Measurements from ENCODE around the gene RGS3. TPM values are rescaled to one million over a fixed set of nuclear protein-coding genes. Genes with fewer than 3 reads are reported as not detected.
"Not testable (repeated sequence)": the region's sequence is repeated elsewhere in the genome, so short reads cannot be mapped to it uniquely, and the experiment has no call there.

RGS3 gene
- total RNA-seq (2012; rRNA removed) = 6.3 and 14.2 TPM in 2 replicates

GRCh38 chr9:113463418-113464285 lies at the start of gene RGS3:
TSS of gene RGS3 (plus strand) at chr9:113463727. CDS start at chr9:113463803, 76 bp downstream.
- peak within 1 kb of the TSS; percentile 66 for H3K4me2 ChIP-seq (ENCODE audit: low read length)
- peaks cover 43% of the 10 kb centered on the region for H3K27me3 ChIP-seq (ENCODE audit: control insufficient read depth, insufficient read depth, low read length)
- no peaks in the 10 kb centered on the region for H3K4me1 ChIP-seq (ENCODE audit: control insufficient read depth, insufficient read depth, low read length)
- H3K36me3 ChIP-seq (ENCODE audit: insufficient read depth, low read length) = no peaks in the 10 kb centered on the region
- H3K9me3 ChIP-seq (replicated peaks; ENCODE audit: low read length) = no peaks in the 10 kb centered on the region
- H3K4me3 ChIP-seq (ENCODE audit: low read length) = peak within 1 kb of the TSS; percentile 52
- H3K9ac ChIP-seq (ENCODE audit: low read depth, low read length) = no peak within 1 kb of the TSS

GRCh38 chr9:113416149-113416721 lies 47.3 kb upstream of the RGS3 start:
- H3K4me2 ChIP-seq (ENCODE audit: low read length) = no peak overlapping the region
- no peaks in the 10 kb centered on the region for H3K9me3 ChIP-seq (replicated peaks; ENCODE audit: low read length)
- H3K27me3 ChIP-seq (ENCODE audit: control insufficient read depth, insufficient read depth, low read length) = peaks cover 4% of the 10 kb centered on the region
- H3K4me1 ChIP-seq (ENCODE audit: control insufficient read depth, insufficient read depth, low read length) = no peaks in the 10 kb centered on the region
- H3K36me3 ChIP-seq (ENCODE audit: insufficient read depth, low read length) = no peaks in the 10 kb centered on the region
- no peak overlapping the region for H3K4me3 ChIP-seq (ENCODE audit: low read length)
- no peak overlapping the region for H3K9ac ChIP-seq (ENCODE audit: low read depth, low read length)

GRCh38 chr9:113417370-113417769 lies 46.2 kb upstream of the RGS3 start:
- no peaks in the 10 kb centered on the region for H3K36me3 ChIP-seq (ENCODE audit: insufficient read depth, low read length)
- H3K9ac ChIP-seq (ENCODE audit: low read depth, low read length) = no peak overlapping the region
- no peaks in the 10 kb centered on the region for H3K4me1 ChIP-seq (ENCODE audit: control insufficient read depth, insufficient read depth, low read length)
- H3K9me3 ChIP-seq (replicated peaks; ENCODE audit: low read length) = no peaks in the 10 kb centered on the region
- no peak overlapping the region for H3K4me2 ChIP-seq (ENCODE audit: low read length)
- no peak overlapping the region for H3K4me3 ChIP-seq (ENCODE audit: low read length)
- H3K27me3 ChIP-seq (ENCODE audit: control insufficient read depth, insufficient read depth, low read length) = peaks cover 4% of the 10 kb centered on the region

- H3K4me2 ChIP-seq (ENCODE audit: low read length) = no peak overlapping the region
- H3K4me3 ChIP-seq (ENCODE audit: low read length) = no peak overlapping the region
- no peaks in the 10 kb centered on the region for H3K9me3 ChIP-seq (replicated peaks; ENCODE audit: low read length)
- peaks cover 25% of the 10 kb centered on the region for H3K27me3 ChIP-seq (ENCODE audit: control insufficient read depth, insufficient read depth, low read length)
- H3K9ac ChIP-seq (ENCODE audit: low read depth, low read length) = no peak overlapping the region
- no peaks in the 10 kb centered on the region for H3K36me3 ChIP-seq (ENCODE audit: insufficient read depth, low read length)
- no peaks in the 10 kb centered on the region for H3K4me1 ChIP-seq (ENCODE audit: control insufficient read depth, insufficient read depth, low read length)
Observed at GRCh38 chr9:113421726-113422125, 41.8 kb upstream of the RGS3 start.

GRCh38 chr9:113425072-113425471 lies 38.5 kb upstream of the RGS3 start:
- Histone ChIP-seq H3K27me3 (ENCODE audit: control insufficient read depth, insufficient read depth, low read length) (peaks cover 29% of the 10 kb centered on the region), H3K4me3 (ENCODE audit: low read length) (no peak overlapping the region), H3K9ac (ENCODE audit: low read depth, low read length) (no peak overlapping the region), H3K9me3 (replicated peaks; ENCODE audit: low read length) (no peaks in the 10 kb centered on the region), H3K4me2 (ENCODE audit: low read length) (no peak overlapping the region), H3K36me3 (ENCODE audit: insufficient read depth, low read length) (no peaks in the 10 kb centered on the region), H3K4me1 (ENCODE audit: control insufficient read depth, insufficient read depth, low read length) (no peaks in the 10 kb centered on the region)

- no peak overlapping the region for H3K4me3 ChIP-seq (ENCODE audit: low read length)
Observed at GRCh38 chr9:113426701-113427100, 36.8 kb upstream of the RGS3 start.

GRCh38 chr9:113427629-113428028 lies 35.9 kb upstream of the RGS3 start:
- Histone ChIP-seq H3K27me3 (ENCODE audit: control insufficient read depth, insufficient read depth, low read length) (peaks cover 31% of the 10 kb centered on the region), H3K9me3 (replicated peaks; ENCODE audit: low read length) (no peaks in the 10 kb centered on the region), H3K4me1 (ENCODE audit: control insufficient read depth, insufficient read depth, low read length) (no peaks in the 10 kb centered on the region), H3K4me2 (ENCODE audit: low read length) (no peak overlapping the region), H3K36me3 (ENCODE audit: insufficient read depth, low read length) (no peaks in the 10 kb centered on the region), H3K9ac (ENCODE audit: low read depth, low read length) (no peak overlapping the region), H3K4me3 (ENCODE audit: low read length) (no peak overlapping the region)

More at GRCh38 chr9:113426701-113427100, 36.8 kb upstream of the RGS3 start:
- Histone ChIP-seq H3K4me2 (ENCODE audit: low read length) (no peak overlapping the region), H3K36me3 (ENCODE audit: insufficient read depth, low read length) (no peaks in the 10 kb centered on the region), H3K9me3 (replicated peaks; ENCODE audit: low read length) (no peaks in the 10 kb centered on the region), H3K27me3 (ENCODE audit: control insufficient read depth, insufficient read depth, low read length) (peaks cover 29% of the 10 kb centered on the region), H3K4me1 (ENCODE audit: control insufficient read depth, insufficient read depth, low read length) (no peaks in the 10 kb centered on the region), H3K9ac (ENCODE audit: low read depth, low read length) (no peak overlapping the region)

- H3K4me1 ChIP-seq (ENCODE audit: control insufficient read depth, insufficient read depth, low read length) = no peaks in the 10 kb centered on the region
- H3K9ac ChIP-seq (ENCODE audit: low read depth, low read length) = no peak overlapping the region
- no peaks in the 10 kb centered on the region for H3K36me3 ChIP-seq (ENCODE audit: insufficient read depth, low read length)
- no peak overlapping the region for H3K4me3 ChIP-seq (ENCODE audit: low read length)
- H3K27me3 ChIP-seq (ENCODE audit: control insufficient read depth, insufficient read depth, low read length) = peaks cover 33% of the 10 kb centered on the region
- H3K9me3 ChIP-seq (replicated peaks; ENCODE audit: low read length) = no peaks in the 10 kb centered on the region
- H3K4me2 ChIP-seq (ENCODE audit: low read length) = no peak overlapping the region
Observed at GRCh38 chr9:113428062-113428615, 35.4 kb upstream of the RGS3 start.

- no peak overlapping the region for H3K9ac ChIP-seq (ENCODE audit: low read depth, low read length)
- H3K4me2 ChIP-seq (ENCODE audit: low read length) = no peak overlapping the region
- H3K36me3 ChIP-seq (ENCODE audit: insufficient read depth, low read length) = no peaks in the 10 kb centered on the region
- H3K4me3 ChIP-seq (ENCODE audit: low read length) = no peak overlapping the region
- H3K27me3 ChIP-seq (ENCODE audit: control insufficient read depth, insufficient read depth, low read length) = peaks cover 27% of the 10 kb centered on the region
- H3K9me3 ChIP-seq (replicated peaks; ENCODE audit: low read length) = no peaks in the 10 kb centered on the region
- no peaks in the 10 kb centered on the region for H3K4me1 ChIP-seq (ENCODE audit: control insufficient read depth, insufficient read depth, low read length)
Observed at GRCh38 chr9:113431191-113431590, 32.3 kb upstream of the RGS3 start.

- Histone ChIP-seq H3K9me3 (replicated peaks; ENCODE audit: low read length) (no peaks in the 10 kb centered on the region), H3K27me3 (ENCODE audit: control insufficient read depth, insufficient read depth, low read length) (peaks cover 19% of the 10 kb centered on the region), H3K36me3 (ENCODE audit: insufficient read depth, low read length) (no peaks in the 10 kb centered on the region), H3K4me2 (ENCODE audit: low read length) (no peak overlapping the region), H3K4me3 (ENCODE audit: low read length) (no peak overlapping the region), H3K4me1 (ENCODE audit: control insufficient read depth, insufficient read depth, low read length) (peaks cover 4% of the 10 kb centered on the region), H3K9ac (ENCODE audit: low read depth, low read length) (no peak overlapping the region)
Observed at GRCh38 chr9:113436728-113437515, 26.6 kb upstream of the RGS3 start.

GRCh38 chr9:113437716-113438115 lies 25.8 kb upstream of the RGS3 start:
- not testable (repeated sequence) for H3K4me1 ChIP-seq (ENCODE audit: control insufficient read depth, insufficient read depth, low read length); H3K4me2 ChIP-seq (ENCODE audit: low read length); H3K4me3 ChIP-seq (ENCODE audit: low read length); H3K36me3 ChIP-seq (ENCODE audit: insufficient read depth, low read length); H3K9me3 ChIP-seq (replicated peaks; ENCODE audit: low read length); H3K9ac ChIP-seq (ENCODE audit: low read depth, low read length)
- peaks cover 16% of the 10 kb centered on the region for H3K27me3 ChIP-seq (ENCODE audit: control insufficient read depth, insufficient read depth, low read length)

Measured in skeletal muscle satellite cell (primary cell).